Lower leg skin (tissue), 4 donors: ENCODE data around the gene BIN1. TPM values are rescaled to one million over a fixed set of nuclear protein-coding genes. Genes with fewer than 3 reads are reported as not detected.

Source experiments
- DNase-seq, 2 donors: peaks; one replicate each; pipeline ENCODE4 v3.0.0-alpha.2; 2019; ENCODE audit warnings: low spot score in 2 of 2
- H3K4me3 ChIP-seq: fragments of 200-600 bp; sonication (generic); 2 replicates; pipeline ENCODE4 v1.5.1; 2017; ENCODE audit warnings: mild to moderate bottlenecking, low read depth; ENCODE audit not compliant: poor library complexity, severe bottlenecking
- POLR2A ChIP-seq, 2 donors: fragments of 450-650 bp; IDR thresholded peaks; one replicate each; pipeline ENCODE4 v1.6.1; 2016 to 2017; ENCODE audit warnings: antibody characterized with exemption in 2 of 2, mild to moderate bottlenecking in 1 of 2, moderate library complexity in 1 of 2
- WGBS, 2 donors: methylation state at CpG; one replicate each; pipeline ENCODE4 v1.1.5; 2018; 5-methylcytosine and 5-hydroxymethylcytosine counted together
- intact Hi-C: fragments of 100-400 bp; cut with DNase I; formaldehyde crosslinking; loops from one replicate; pipeline ENCODE4 v1.15.0; 2023; ENCODE audit warnings: low total_unique reads
- total RNA-seq, 4 donors: library from RNA; depleted of rRNA; stranded (reverse); fragments of >200 nt; gene quantifications; one replicate each; pipeline ENCODE4 v1.1.0, GENCODE V29; 2016
- TF ChIP-seq, protein P1 (sequence below), 3 donors: fragments of 450-650 bp; IDR thresholded peaks; one replicate each; pipeline ENCODE4 v1.5.1; 2016; ENCODE audit warnings: antibody characterized with exemption in 3 of 3, mild to moderate bottlenecking in 3 of 3, moderate library complexity in 2 of 3

BIN1 gene
- total RNA-seq, 4 donors from 2014 or later, result 8.4 to 18.2 (median 9.8) TPM

DNA sequence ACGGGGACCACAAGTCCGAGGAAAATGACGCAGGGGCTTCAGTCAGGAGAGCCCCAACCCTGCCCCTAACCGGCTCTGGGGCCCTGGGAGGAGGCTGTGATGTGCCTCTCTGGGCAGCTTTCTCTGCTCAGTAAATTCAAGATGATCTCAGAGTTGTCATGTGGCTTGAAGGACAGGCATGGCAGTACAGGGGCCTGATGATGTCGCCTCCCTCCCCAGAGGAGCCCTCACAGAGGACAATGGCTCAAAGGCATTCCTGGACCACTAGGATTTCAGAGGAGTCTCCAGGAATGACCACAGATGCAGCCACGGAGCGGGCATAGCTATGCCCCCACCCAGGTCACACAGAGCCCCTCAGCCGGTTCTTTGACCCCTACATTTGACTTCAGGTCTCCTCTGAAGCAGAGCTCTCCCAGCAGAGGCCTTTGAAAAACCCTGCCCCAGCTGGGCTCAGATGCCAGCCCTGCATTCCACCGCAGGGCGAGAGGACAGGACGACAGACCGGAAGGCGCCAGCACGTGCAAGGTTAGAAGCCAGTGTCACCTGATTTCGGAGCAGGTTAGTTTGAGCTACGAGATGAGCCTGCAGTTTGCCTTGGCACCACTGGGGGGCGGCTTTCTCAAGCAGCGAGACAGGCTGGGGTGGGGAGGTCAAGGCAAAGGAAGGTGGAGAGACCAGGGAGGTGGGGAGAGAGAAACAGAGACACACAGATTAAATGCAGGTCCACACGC is 39.2 kb downstream of the BIN1 start:
- intact Hi-C loops, result no loop called here
- 38 to 51% methylated on average over 17 to 18 of the region's 19 CpGs for WGBS, 2 donors
- TF ChIP-seq POLR2A (IDR thresholded peaks at IDR 0.05), result no peak
- TF ChIP-seq, protein P1, sequence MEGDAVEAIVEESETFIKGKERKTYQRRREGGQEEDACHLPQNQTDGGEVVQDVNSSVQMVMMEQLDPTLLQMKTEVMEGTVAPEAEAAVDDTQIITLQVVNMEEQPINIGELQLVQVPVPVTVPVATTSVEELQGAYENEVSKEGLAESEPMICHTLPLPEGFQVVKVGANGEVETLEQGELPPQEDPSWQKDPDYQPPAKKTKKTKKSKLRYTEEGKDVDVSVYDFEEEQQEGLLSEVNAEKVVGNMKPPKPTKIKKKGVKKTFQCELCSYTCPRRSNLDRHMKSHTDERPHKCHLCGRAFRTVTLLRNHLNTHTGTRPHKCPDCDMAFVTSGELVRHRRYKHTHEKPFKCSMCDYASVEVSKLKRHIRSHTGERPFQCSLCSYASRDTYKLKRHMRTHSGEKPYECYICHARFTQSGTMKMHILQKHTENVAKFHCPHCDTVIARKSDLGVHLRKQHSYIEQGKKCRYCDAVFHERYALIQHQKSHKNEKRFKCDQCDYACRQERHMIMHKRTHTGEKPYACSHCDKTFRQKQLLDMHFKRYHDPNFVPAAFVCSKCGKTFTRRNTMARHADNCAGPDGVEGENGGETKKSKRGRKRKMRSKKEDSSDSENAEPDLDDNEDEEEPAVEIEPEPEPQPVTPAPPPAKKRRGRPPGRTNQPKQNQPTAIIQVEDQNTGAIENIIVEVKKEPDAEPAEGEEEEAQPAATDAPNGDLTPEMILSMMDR (IDR thresholded peaks at IDR 0.05), result peak in 1 of 3 donors; percentile 49
- no peak overlapping the region for H3K4me3 ChIP-seq
- peak; percentile 65 to 95 for DNase-seq

DNA sequence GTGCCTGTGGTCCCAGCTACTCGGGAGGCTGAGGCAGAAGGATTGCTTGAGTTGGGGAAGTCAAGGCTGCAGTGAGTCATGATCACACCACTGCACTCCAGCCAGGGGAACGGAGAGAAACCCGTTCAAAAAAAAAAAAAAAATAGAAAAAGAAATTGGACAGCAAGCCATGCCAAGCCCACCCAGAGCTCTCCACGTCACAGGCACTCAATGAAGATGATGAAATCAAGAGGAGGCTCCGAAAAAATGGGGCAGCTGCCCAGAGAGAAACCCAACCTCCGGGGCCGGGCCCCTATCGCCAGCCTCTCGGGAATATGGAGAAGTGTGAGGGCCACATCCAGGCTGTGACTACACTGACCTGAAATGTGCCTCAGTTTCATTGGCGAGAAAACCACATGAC is 40.0 kb downstream of the BIN1 start:
- 62 to 65% methylated on average over 10 of the region's 10 CpGs for WGBS, 2 donors
- TF ChIP-seq, protein P1 (IDR thresholded peaks at IDR 0.05), result no peak
- TF ChIP-seq POLR2A (IDR thresholded peaks at IDR 0.05), result no peak
- peak; percentile 80 to 96 for DNase-seq
- no peak overlapping the region for H3K4me3 ChIP-seq
- intact Hi-C loops, result no loop called here

- no peak for DNase-seq
- H3K4me3 ChIP-seq, result no peak overlapping the region
- WGBS, 2 donors, result 80 to 91% methylated on average over 4 to 5 of the region's 5 CpGs
- TF ChIP-seq, protein P1 (IDR thresholded peaks at IDR 0.05), result no peak
- TF ChIP-seq POLR2A (IDR thresholded peaks at IDR 0.05), result no peak
- intact Hi-C loops, result no loop called here
Measured at GRCh38 chr2:127065940-127066318, 41.0 kb downstream of the BIN1 start.

- H3K4me3 ChIP-seq, result no peak overlapping the region
Measured at GRCh38 chr2:127065299-127065939, 41.5 kb downstream of the BIN1 start.

DNA sequence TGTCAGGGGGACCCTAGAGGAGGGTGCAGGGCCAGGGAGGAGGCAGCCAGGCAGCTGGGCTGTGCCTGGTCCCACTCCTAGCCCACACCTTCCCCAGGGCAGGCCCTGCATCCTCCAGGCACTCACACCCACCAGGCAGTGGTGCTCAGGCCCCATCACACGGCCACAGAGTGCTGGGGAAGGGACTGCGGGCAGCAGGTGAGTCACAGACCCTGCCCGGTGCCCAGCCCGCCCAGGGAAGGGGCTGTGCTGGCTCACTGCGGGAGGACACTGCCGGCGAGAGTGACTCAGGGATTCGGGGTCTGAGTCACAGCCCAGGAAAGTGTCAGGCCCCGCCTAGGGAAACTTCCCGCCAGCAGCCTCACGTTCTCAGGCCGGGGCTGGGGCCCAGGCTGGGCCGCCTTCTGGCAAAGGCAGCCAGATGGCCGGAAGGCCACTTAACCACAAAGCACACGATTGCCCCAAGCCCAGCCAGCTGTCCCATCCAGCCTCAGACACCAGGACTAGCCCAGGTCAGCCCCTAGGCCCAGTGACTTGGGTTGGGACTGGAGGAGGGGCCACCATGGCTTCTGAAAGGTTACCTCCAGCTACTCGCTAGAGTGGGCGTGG is 42.2 kb downstream of the BIN1 start:
- 3 to 9% methylated on average over 7 to 10 of the region's 17 CpGs for WGBS, 2 donors
- DNase-seq, result peak; percentile 87 to 98
- H3K4me3 ChIP-seq, result no peak overlapping the region
- intact Hi-C loops, result no loop called here
- TF ChIP-seq POLR2A (IDR thresholded peaks at IDR 0.05), result no peak
- TF ChIP-seq, protein P1 (IDR thresholded peaks at IDR 0.05), result no peak

More at GRCh38 chr2:127065299-127065939, 41.5 kb downstream of the BIN1 start:
- intact Hi-C loops, result no loop called here
- DNase-seq, result no peak
- no peak for TF ChIP-seq POLR2A (IDR thresholded peaks at IDR 0.05)
- TF ChIP-seq, protein P1 (IDR thresholded peaks at IDR 0.05), result no peak
- 83 to 88% methylated on average over 13 of the region's 13 CpGs for WGBS, 2 donors
